HEK293 (cell line): ENCODE measurements around the gene ZFYVE21.

Source experiments
- CTCF ChIA-PET: fragments of 350-600 bp; formaldehyde crosslinking; extraction: SDS; loops from one replicate; lab custom pipeline; 2021; ENCODE audit warnings: antibody characterized with exemption; lab: Yijun Ruan, JAX
- POLR2A ChIA-PET: fragments of 300-600 bp; formaldehyde crosslinking; extraction: SDS; loops from one replicate; lab custom pipeline; 2020; ENCODE audit warnings: antibody characterized with exemption, inconsistent platforms; lab: Yijun Ruan, JAX
- H3K27ac ChIP-seq: fragments of 200-500 bp; sonication (Bioruptor generic); 2 replicates; pipeline ENCODE4 v1.5.1; 2014; ENCODE audit warnings: low read depth, low read length, control low read depth, inconsistent platforms; ENCODE audit errors: extremely low read depth
- H3K36me3 ChIP-seq, 2 experiments: fragments of 200-500 bp in 1 of 2; sonication (Bioruptor generic) in 1 of 2; 1 replicate in 1 of 2; 2 replicates in 1 of 2; pipeline ENCODE4 v1.5.1; 2014 to 2017; ENCODE audit warnings: inconsistent platforms in 2 of 2, low read length in 2 of 2; ENCODE audit not compliant: control insufficient read depth in 2 of 2, insufficient read depth in 1 of 2
- H3K4me1 ChIP-seq: fragments of 200-500 bp; sonication (Bioruptor generic); 2 replicates; pipeline ENCODE4 v1.5.1; 2014; ENCODE audit warnings: mild to moderate bottlenecking, low read length, inconsistent platforms; ENCODE audit not compliant: control insufficient read depth, insufficient read depth
- H3K4me3 ChIP-seq: 2 replicates; pipeline ENCODE4 v1.5.1; 2011; ENCODE audit warnings: low read depth, mild to moderate bottlenecking, control low read depth, low read length, moderate library complexity
- H3K9me3 ChIP-seq: fragments of 200-500 bp; sonication (Bioruptor generic); 2 replicates; pipeline ENCODE4 v1.5.1; 2014; ENCODE audit warnings: low read depth, low read length, inconsistent platforms; ENCODE audit not compliant: control insufficient read depth, insufficient read depth
- GLIS2 ChIP-seq: fragments of 450-650 bp; formaldehyde crosslinking; IDR thresholded peaks from 2 replicates; pipeline ENCODE4 v1.5.1; 2016; ENCODE audit warnings: missing biosample characterization, missing genetic modification characterization
- HOXA7 ChIP-seq: sonication (generic); formaldehyde crosslinking; IDR thresholded peaks from 2 replicates; pipeline ENCODE4 v1.8.1; 2022; ENCODE audit warnings: missing genetic modification reagents, borderline replicate concordance
- IKZF3 ChIP-seq: fragments of 450-650 bp; IDR thresholded peaks from 2 replicates; pipeline ENCODE4 v1.5.0; 2018; ENCODE audit warnings: missing biosample characterization, mild to moderate bottlenecking, missing genetic modification characterization, moderate library complexity
- KLF1 ChIP-seq: fragments of 450-650 bp; formaldehyde crosslinking; IDR thresholded peaks from 2 replicates; pipeline ENCODE4 v1.5.1; 2016; ENCODE audit warnings: missing biosample characterization, missing genetic modification characterization
- OVOL3 ChIP-seq: fragments of 450-650 bp; formaldehyde crosslinking; IDR thresholded peaks from 2 replicates; pipeline ENCODE4 v1.5.1; 2016; ENCODE audit warnings: missing biosample characterization, missing genetic modification characterization
- PATZ1 ChIP-seq: fragments of 450-650 bp; formaldehyde crosslinking; IDR thresholded peaks from 2 replicates; pipeline ENCODE4 v1.5.1; 2016; ENCODE audit warnings: missing biosample characterization, missing genetic modification characterization
- SALL2 ChIP-seq: fragments of 450-650 bp; formaldehyde crosslinking; IDR thresholded peaks from 2 replicates; pipeline ENCODE4 v1.5.0; 2017; ENCODE audit warnings: missing biosample characterization, mild to moderate bottlenecking, missing genetic modification characterization, borderline replicate concordance
- SP2 ChIP-seq: fragments of 450-650 bp; formaldehyde crosslinking; IDR thresholded peaks from 2 replicates; pipeline ENCODE4 v1.5.1; 2016; ENCODE audit warnings: missing biosample characterization, missing genetic modification characterization
- SP3 ChIP-seq: fragments of 450-650 bp; formaldehyde crosslinking; IDR thresholded peaks from 2 replicates; pipeline ENCODE4 v1.5.1; 2016; ENCODE audit warnings: missing biosample characterization, missing genetic modification characterization
- SP7 ChIP-seq: fragments of 450-650 bp; formaldehyde crosslinking; IDR thresholded peaks from 2 replicates; pipeline ENCODE4 v1.5.1; 2016; ENCODE audit warnings: missing biosample characterization, missing genetic modification characterization
- TRIM28 ChIP-seq: IDR thresholded peaks from 2 replicates; pipeline ENCODE4 v1.6.1; 2011; ENCODE audit warnings: low read length, control low read depth, borderline replicate concordance
- ZBTB17 ChIP-seq: fragments of 450-650 bp; formaldehyde crosslinking; IDR thresholded peaks from 2 replicates; pipeline ENCODE4 v1.5.1; 2016; ENCODE audit warnings: missing biosample characterization, missing genetic modification characterization
- ZFP69B ChIP-seq: fragments of 450-650 bp; formaldehyde crosslinking; IDR thresholded peaks from 2 replicates; pipeline ENCODE4 v1.5.1; 2016; ENCODE audit warnings: missing biosample characterization, missing genetic modification characterization
- ZNF155 ChIP-seq: fragments of 450-650 bp; formaldehyde crosslinking; IDR thresholded peaks from 2 replicates; pipeline ENCODE4 v1.5.1; 2016; ENCODE audit warnings: missing biosample characterization, missing genetic modification characterization
- ZNF184 ChIP-seq: fragments of 450-650 bp; IDR thresholded peaks from 2 replicates; pipeline ENCODE4 v1.5.1; 2018; ENCODE audit warnings: missing biosample characterization, mild to moderate bottlenecking, missing genetic modification characterization
- ZNF202 ChIP-seq: fragments of 450-650 bp; formaldehyde crosslinking; IDR thresholded peaks from 2 replicates; pipeline ENCODE4 v1.5.1; 2016; ENCODE audit warnings: missing biosample characterization, missing genetic modification characterization, borderline replicate concordance
- ZNF266 ChIP-seq: fragments of 450-650 bp; formaldehyde crosslinking; IDR thresholded peaks from 2 replicates; pipeline ENCODE4 v1.5.1; 2016; ENCODE audit warnings: missing biosample characterization, missing genetic modification characterization, low read depth
- ZNF366 ChIP-seq: fragments of 450-650 bp; formaldehyde crosslinking; conservative IDR thresholded peaks from 2 replicates; pipeline ENCODE4 v1.5.1; 2016; ENCODE audit warnings: missing biosample characterization, missing genetic modification characterization
- ZNF404 ChIP-seq: fragments of 450-650 bp; formaldehyde crosslinking; IDR thresholded peaks from 2 replicates; pipeline ENCODE4 v1.5.1; 2017; ENCODE audit warnings: missing biosample characterization, missing genetic modification characterization
- ZNF433 ChIP-seq: fragments of 450-650 bp; formaldehyde crosslinking; IDR thresholded peaks from 2 replicates; pipeline ENCODE4 v1.5.1; 2016; ENCODE audit warnings: missing biosample characterization, missing genetic modification characterization, low read depth
- ZNF561 ChIP-seq: fragments of 450-650 bp; IDR thresholded peaks from 2 replicates; pipeline ENCODE4 v1.5.1; 2018; ENCODE audit warnings: missing biosample characterization, missing genetic modification characterization, borderline replicate concordance
- ZSCAN23 ChIP-seq: fragments of 450-650 bp; formaldehyde crosslinking; IDR thresholded peaks from 2 replicates; pipeline ENCODE4 v1.5.1; 2016; ENCODE audit warnings: missing biosample characterization, missing genetic modification characterization
- ZXDB ChIP-seq: fragments of 450-650 bp; formaldehyde crosslinking; IDR thresholded peaks from 2 replicates; pipeline ENCODE4 v1.5.1; 2016; ENCODE audit warnings: missing biosample characterization, missing genetic modification characterization
- TF ChIP-seq, protein P1 (sequence below): sonication (generic); formaldehyde crosslinking; IDR thresholded peaks from 2 replicates; pipeline ENCODE4 v1.8.1; 2022; ENCODE audit warnings: mild to moderate bottlenecking, moderate library complexity, missing genetic modification reagents
- TF ChIP-seq, protein P2 (sequence below): fragments of 450-650 bp; formaldehyde crosslinking; optimal IDR thresholded peaks from 2 replicates; pipeline ENCODE3; 2016; ENCODE audit warnings: missing biosample characterization, mild to moderate bottlenecking, missing genetic modification characterization
- TF ChIP-seq, protein P3 (sequence below): fragments of 450-650 bp; formaldehyde crosslinking; IDR thresholded peaks from 2 replicates; pipeline ENCODE4 v1.5.1; 2016; ENCODE audit warnings: missing biosample characterization, missing genetic modification characterization
- TF ChIP-seq, protein P4 (sequence below): fragments of 450-650 bp; IDR thresholded peaks from 2 replicates; pipeline ENCODE4 v1.5.1; 2018; ENCODE audit warnings: missing biosample characterization, mild to moderate bottlenecking, missing genetic modification characterization
- TF ChIP-seq, protein P5 (sequence below): fragments of 450-650 bp; formaldehyde crosslinking; IDR thresholded peaks from 2 replicates; pipeline ENCODE4 v1.5.1; 2016; ENCODE audit warnings: missing biosample characterization, missing genetic modification characterization

ZFYVE21 gene

DNA sequence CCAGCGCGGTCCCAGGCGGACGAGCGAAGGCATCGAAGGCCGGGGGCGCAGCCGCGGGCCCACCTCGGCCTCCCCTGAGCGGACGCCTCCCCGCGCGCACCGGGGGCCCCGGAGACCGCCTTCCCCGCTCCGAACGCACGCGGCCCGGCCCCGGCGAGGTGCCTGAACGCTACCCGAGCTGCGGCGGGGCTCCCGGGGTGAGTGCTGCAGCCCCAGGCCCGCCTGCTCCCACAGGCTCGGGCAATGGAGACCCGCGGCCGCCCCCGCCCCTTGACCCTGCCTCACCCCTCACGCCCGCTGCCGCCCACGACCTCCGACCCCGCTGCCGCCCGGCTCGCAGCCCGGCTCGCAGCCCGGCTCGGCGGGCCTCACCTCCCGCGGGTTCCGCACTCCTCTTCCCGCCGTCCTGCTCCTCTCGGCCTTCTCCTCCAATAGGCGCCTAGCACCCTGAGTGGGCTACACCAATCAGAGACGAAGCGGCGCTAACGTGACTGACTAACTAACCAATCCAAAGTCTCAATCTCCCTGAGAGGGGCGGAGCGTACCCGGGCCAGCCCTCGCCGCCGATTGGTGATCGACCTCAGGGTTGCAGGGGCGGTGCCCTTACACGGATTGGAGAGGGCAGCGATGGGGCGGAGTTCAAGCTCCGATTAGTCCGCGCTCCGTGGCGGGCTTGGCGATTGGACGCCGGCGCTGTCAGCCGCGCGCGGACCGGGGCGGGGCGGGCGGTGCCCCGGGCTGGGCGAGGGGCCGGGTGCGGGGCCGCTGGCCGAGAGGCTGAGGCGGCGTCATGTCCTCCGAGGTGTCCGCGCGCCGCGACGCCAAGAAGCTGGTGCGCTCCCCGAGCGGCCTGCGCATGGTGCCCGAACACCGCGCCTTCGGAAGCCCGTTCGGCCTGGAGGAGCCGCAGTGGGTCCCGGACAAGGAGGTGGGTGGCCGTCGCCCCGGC lies at the start of gene ZFYVE21, which contains the start of gene XRCC3:
TSS of gene ZFYVE21 (plus strand) at position 759 of the 949 bp plus-strand sequence. CDS start at position 791, 32 bp downstream.
TSS of gene XRCC3 (minus strand) at position 400 of the 949 bp plus-strand sequence. CDS start 4,364 bp downstream, outside the sequence.
- Histone ChIP-seq H3K4me3 (peak within 1 kb of the TSS; percentile 87), H3K27ac (peak within 1 kb of the TSS; percentile 96), H3K9me3 (no peaks in the 10 kb centered on the region), H3K4me1 (peaks cover 12% of the 10 kb centered on the region), H3K36me3 (peaks cover 10 to 43% of the 10 kb centered on the region in 2 experiments; a peak in 2 of 3 replicates)
- ChIA-PET CTCF (interaction anchor here (0.8 kb wide), 1 partner anchor 362 kb away, joined by 3 read pairs; no protein-coding TSS in a partner anchor), POLR2A (interaction anchor here (0.6 to 4.0 kb wide), 15 partner anchors 8 to 272 kb away, joined by 3 to 31 read pairs (median 4); partner anchors contain the start of gene BAG5)
- TF ChIP-seq ZNF202 (tag by site-specific recombination) (no peak), ZNF266 (no peak), HOXA7 (no peak), SP7 (tag by site-specific recombination) (no peak), ZNF561 (peak; percentile 91), ZBTB17 (tag by site-specific recombination) (peak; percentile 85), ZNF184 (0 out of 2 replicates have a peak, but pooled peaks have one; percentile 72), PATZ1 (tag by site-specific recombination) (peak; percentile 42), OVOL3 (tag by site-specific recombination) (no peak), SP2 (tag by site-specific recombination) (peak; percentile 99), ZNF155 (tag by site-specific recombination) (no peak), ZNF404 (tag by site-specific recombination) (no peak), SP3 (tag by site-specific recombination) (peak; percentile 99), TRIM28 (no peak), ZSCAN23 (tag by site-specific recombination) (no peak), ZXDB (tag by site-specific recombination) (peak; percentile 26; the same call in 1 of the 2 replicates), KLF1 (tag by site-specific recombination) (peak; percentile 87), SALL2 (tag by site-specific recombination) (no peak), ZNF433 (tag by site-specific recombination) (no peak), ZNF366 (tag by site-specific recombination) (peak; percentile 84), ZFP69B (tag by site-specific recombination) (no peak), GLIS2 (tag by site-specific recombination) (peak; percentile 39; the same call in 1 of the 2 replicates), IKZF3 (tag by site-specific recombination) (peak; percentile 53; the same call in 1 of the 2 replicates)
- TF ChIP-seq, protein P1, sequence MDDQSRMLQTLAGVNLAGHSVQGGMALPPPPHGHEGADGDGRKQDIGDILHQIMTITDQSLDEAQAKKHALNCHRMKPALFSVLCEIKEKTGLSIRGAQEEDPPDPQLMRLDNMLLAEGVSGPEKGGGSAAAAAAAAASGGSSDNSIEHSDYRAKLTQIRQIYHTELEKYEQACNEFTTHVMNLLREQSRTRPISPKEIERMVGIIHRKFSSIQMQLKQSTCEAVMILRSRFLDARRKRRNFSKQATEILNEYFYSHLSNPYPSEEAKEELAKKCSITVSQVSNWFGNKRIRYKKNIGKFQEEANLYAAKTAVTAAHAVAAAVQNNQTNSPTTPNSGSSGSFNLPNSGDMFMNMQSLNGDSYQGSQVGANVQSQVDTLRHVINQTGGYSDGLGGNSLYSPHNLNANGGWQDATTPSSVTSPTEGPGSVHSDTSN (CRISPR knock-in tag) = peak; percentile 93
- TF ChIP-seq, protein P2, sequence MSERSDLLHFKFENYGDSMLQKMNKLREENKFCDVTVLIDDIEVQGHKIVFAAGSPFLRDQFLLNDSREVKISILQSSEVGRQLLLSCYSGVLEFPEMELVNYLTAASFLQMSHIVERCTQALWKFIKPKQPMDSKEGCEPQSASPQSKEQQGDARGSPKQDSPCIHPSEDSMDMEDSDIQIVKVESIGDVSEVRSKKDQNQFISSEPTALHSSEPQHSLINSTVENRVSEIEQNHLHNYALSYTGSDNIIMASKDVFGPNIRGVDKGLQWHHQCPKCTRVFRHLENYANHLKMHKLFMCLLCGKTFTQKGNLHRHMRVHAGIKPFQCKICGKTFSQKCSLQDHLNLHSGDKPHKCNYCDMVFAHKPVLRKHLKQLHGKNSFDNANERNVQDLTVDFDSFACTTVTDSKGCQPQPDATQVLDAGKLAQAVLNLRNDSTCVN (tag by site-specific recombination) = peak; percentile 62
- TF ChIP-seq, protein P3, sequence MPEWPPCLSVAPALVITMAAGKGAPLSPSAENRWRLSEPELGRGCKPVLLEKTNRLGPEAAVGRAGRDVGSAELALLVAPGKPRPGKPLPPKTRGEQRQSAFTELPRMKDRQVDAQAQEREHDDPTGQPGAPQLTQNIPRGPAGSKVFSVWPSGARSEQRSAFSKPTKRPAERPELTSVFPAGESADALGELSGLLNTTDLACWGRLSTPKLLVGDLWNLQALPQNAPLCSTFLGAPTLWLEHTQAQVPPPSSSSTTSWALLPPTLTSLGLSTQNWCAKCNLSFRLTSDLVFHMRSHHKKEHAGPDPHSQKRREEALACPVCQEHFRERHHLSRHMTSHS (tag by site-specific recombination) = no peak
- TF ChIP-seq, protein P4, sequence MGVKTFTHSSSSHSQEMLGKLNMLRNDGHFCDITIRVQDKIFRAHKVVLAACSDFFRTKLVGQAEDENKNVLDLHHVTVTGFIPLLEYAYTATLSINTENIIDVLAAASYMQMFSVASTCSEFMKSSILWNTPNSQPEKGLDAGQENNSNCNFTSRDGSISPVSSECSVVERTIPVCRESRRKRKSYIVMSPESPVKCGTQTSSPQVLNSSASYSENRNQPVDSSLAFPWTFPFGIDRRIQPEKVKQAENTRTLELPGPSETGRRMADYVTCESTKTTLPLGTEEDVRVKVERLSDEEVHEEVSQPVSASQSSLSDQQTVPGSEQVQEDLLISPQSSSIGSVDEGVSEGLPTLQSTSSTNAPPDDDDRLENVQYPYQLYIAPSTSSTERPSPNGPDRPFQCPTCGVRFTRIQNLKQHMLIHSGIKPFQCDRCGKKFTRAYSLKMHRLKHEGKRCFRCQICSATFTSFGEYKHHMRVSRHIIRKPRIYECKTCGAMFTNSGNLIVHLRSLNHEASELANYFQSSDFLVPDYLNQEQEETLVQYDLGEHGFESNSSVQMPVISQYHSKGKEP (tag by site-specific recombination) = peak; percentile 62; the same call in 1 of the 2 replicates
- TF ChIP-seq, protein P5, sequence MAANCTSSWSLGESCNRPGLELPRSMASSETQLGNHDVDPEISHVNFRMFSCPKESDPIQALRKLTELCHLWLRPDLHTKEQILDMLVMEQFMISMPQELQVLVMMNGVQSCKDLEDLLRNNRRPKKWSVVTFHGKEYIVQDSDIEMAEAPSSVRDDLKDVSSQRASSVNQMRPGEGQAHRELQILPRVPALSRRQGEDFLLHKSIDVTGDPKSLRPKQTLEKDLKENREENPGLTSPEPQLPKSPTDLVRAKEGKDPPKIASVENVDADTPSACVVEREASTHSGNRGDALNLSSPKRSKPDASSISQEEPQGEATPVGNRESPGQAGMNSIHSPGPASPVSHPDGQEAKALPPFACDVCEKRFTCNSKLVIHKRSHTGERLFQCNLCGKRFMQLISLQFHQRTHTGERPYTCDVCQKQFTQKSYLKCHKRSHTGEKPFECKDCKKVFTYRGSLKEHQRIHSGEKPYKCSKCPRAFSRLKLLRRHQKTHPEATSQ (tag by site-specific recombination) = no peak
